ENCODE results near the gene FLOT2.

DNA sequence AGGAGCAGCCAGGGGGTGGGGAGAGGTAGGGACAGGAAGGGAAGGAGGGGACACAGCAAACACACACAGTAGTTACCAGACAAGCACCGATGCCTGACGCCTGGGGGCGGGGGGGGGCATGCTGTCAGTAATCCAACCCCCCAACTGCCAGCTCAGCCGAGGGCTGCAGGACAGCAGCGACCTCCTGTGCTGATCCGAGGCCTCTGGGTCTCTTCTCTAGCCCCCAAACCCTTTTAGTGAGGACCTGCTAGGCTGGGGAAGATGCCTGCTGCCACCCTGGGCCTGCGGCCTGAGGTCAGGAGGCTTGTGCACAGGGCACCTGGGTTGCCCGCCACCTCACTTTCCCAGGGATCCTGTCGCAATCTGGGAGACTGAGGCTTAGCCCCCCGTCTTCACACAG is 11.6 kb downstream of the FLOT2 start:
- TF ChIP-seq, protein P1, sequence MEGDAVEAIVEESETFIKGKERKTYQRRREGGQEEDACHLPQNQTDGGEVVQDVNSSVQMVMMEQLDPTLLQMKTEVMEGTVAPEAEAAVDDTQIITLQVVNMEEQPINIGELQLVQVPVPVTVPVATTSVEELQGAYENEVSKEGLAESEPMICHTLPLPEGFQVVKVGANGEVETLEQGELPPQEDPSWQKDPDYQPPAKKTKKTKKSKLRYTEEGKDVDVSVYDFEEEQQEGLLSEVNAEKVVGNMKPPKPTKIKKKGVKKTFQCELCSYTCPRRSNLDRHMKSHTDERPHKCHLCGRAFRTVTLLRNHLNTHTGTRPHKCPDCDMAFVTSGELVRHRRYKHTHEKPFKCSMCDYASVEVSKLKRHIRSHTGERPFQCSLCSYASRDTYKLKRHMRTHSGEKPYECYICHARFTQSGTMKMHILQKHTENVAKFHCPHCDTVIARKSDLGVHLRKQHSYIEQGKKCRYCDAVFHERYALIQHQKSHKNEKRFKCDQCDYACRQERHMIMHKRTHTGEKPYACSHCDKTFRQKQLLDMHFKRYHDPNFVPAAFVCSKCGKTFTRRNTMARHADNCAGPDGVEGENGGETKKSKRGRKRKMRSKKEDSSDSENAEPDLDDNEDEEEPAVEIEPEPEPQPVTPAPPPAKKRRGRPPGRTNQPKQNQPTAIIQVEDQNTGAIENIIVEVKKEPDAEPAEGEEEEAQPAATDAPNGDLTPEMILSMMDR (IDR thresholded peaks at IDR 0.05), result no peak
- TF ChIP-seq EZH2 (IDR thresholded peaks at IDR 0.05) (no peak), EZH2phosphoT487 (IDR thresholded peaks at IDR 0.05) (no peak)

Data from neural progenitor cell (in vitro differentiated cells).